ENCODE data around the gene PARD6G. TPM values are rescaled to one million over a fixed set of nuclear protein-coding genes. Genes with fewer than 3 reads are reported as not detected.

The PARD6G gene
- total and polyA plus RNA-seq, 2 donors (not counting 1 experiment from before 2014, with no cell fraction given), result 1.0 to 2.1 TPM

GRCh38 chr18:80130555-80130954, 116.8 kb downstream of the PARD6G start:
- Histone ChIP-seq H3K27ac (ENCODE audit: insufficient read depth, low read length) (no peak overlapping the region), H3K4me3 (replicated peaks in 1 of 4; ENCODE audit: control extremely low read depth in 1 of 4, insufficient read depth in 1 of 4, low read depth in 3 of 4, low read length in 4 of 4) (no peak overlapping the region), H3K27me3 (ENCODE audit: control insufficient read depth, insufficient read depth, low read length) (no peaks in the 10 kb centered on the region), H3K4me1 (ENCODE audit: control insufficient read depth, extremely low read depth, insufficient read depth, low read length) (no peaks in the 10 kb centered on the region), H3K36me3 (ENCODE audit: control insufficient read depth, insufficient read depth, low read length) (peaks cover 1% of the 10 kb centered on the region), H3K9ac (ENCODE audit: insufficient read depth, low read length) (no peak overlapping the region), H3K4me2 (ENCODE audit: extremely low read depth, insufficient read depth, low read length) (no peak overlapping the region), H3K9me3 (ENCODE audit: control insufficient read depth, insufficient read depth, low read depth, low read length) (no peaks in the 10 kb centered on the region), H4K20me1 (ENCODE audit: control insufficient read depth, extremely low read depth, insufficient read depth, low read length) (no peaks in the 10 kb centered on the region), H3K79me2 (ENCODE audit: control insufficient read depth, insufficient read depth, low read length) (peaks cover 46% of the 10 kb centered on the region), H2AFZ (ENCODE audit: low read length) (no peak overlapping the region)
- no peak for TF ChIP-seq EZH2 (IDR thresholded peaks at IDR 0.05; ENCODE audit: low read length, missing control alignments)
- TF ChIP-seq, protein P1, sequence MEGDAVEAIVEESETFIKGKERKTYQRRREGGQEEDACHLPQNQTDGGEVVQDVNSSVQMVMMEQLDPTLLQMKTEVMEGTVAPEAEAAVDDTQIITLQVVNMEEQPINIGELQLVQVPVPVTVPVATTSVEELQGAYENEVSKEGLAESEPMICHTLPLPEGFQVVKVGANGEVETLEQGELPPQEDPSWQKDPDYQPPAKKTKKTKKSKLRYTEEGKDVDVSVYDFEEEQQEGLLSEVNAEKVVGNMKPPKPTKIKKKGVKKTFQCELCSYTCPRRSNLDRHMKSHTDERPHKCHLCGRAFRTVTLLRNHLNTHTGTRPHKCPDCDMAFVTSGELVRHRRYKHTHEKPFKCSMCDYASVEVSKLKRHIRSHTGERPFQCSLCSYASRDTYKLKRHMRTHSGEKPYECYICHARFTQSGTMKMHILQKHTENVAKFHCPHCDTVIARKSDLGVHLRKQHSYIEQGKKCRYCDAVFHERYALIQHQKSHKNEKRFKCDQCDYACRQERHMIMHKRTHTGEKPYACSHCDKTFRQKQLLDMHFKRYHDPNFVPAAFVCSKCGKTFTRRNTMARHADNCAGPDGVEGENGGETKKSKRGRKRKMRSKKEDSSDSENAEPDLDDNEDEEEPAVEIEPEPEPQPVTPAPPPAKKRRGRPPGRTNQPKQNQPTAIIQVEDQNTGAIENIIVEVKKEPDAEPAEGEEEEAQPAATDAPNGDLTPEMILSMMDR (conservative IDR thresholded peaks at IDR 0.05 in 1 of 2, IDR thresholded peaks at IDR 0.05 in 1 of 2; ENCODE audit: low read depth in 1 of 2, low read length in 2 of 2), result no peak
- DNase-seq (ENCODE audit: low read depth in 2 of 2), result no peak

GRCh38 chr18:80129672-80130367, 117.5 kb downstream of the PARD6G start:
- Histone ChIP-seq H3K27me3 (ENCODE audit: control insufficient read depth, insufficient read depth, low read length) (no peaks in the 10 kb centered on the region), H3K36me3 (ENCODE audit: control insufficient read depth, insufficient read depth, low read length) (peaks cover 1% of the 10 kb centered on the region), H3K79me2 (ENCODE audit: control insufficient read depth, insufficient read depth, low read length) (peaks cover 50% of the 10 kb centered on the region), H3K27ac (ENCODE audit: insufficient read depth, low read length) (no peak overlapping the region), H3K9me3 (ENCODE audit: control insufficient read depth, insufficient read depth, low read depth, low read length) (no peaks in the 10 kb centered on the region), H3K9ac (ENCODE audit: insufficient read depth, low read length) (no peak overlapping the region), H3K4me2 (ENCODE audit: extremely low read depth, insufficient read depth, low read length) (no peak overlapping the region), H3K4me3 (replicated peaks in 1 of 4; ENCODE audit: control extremely low read depth in 1 of 4, insufficient read depth in 1 of 4, low read depth in 3 of 4, low read length in 4 of 4) (no peak overlapping the region), H3K4me1 (ENCODE audit: control insufficient read depth, extremely low read depth, insufficient read depth, low read length) (no peaks in the 10 kb centered on the region), H2AFZ (ENCODE audit: low read length) (no peak overlapping the region), H4K20me1 (ENCODE audit: control insufficient read depth, extremely low read depth, insufficient read depth, low read length) (no peaks in the 10 kb centered on the region)
- TF ChIP-seq EZH2 (IDR thresholded peaks at IDR 0.05; ENCODE audit: low read length, missing control alignments), result no peak
- TF ChIP-seq, protein P1 (conservative IDR thresholded peaks at IDR 0.05 in 1 of 2, IDR thresholded peaks at IDR 0.05 in 1 of 2; ENCODE audit: low read depth in 1 of 2, low read length in 2 of 2), result no peak
- no peak for DNase-seq (ENCODE audit: low read depth in 2 of 2)

- H3K27ac ChIP-seq (ENCODE audit: insufficient read depth, low read length), result no peak overlapping the region
- H3K79me2 ChIP-seq (ENCODE audit: control insufficient read depth, insufficient read depth, low read length), result peaks cover 66% of the 10 kb centered on the region
- no peak overlapping the region for H3K4me2 ChIP-seq (ENCODE audit: extremely low read depth, insufficient read depth, low read length)
- H3K9ac ChIP-seq (ENCODE audit: insufficient read depth, low read length), result no peak overlapping the region
- DNase-seq (ENCODE audit: low read depth in 2 of 2), result no peak
- no peak for TF ChIP-seq EZH2 (IDR thresholded peaks at IDR 0.05; ENCODE audit: low read length, missing control alignments)
- TF ChIP-seq, protein P1 (conservative IDR thresholded peaks at IDR 0.05 in 1 of 2, IDR thresholded peaks at IDR 0.05 in 1 of 2; ENCODE audit: low read depth in 1 of 2, low read length in 2 of 2), result no peak
- H3K9me3 ChIP-seq (ENCODE audit: control insufficient read depth, insufficient read depth, low read depth, low read length), result no peaks in the 10 kb centered on the region
- H3K27me3 ChIP-seq (ENCODE audit: control insufficient read depth, insufficient read depth, low read length), result no peaks in the 10 kb centered on the region
- H4K20me1 ChIP-seq (ENCODE audit: control insufficient read depth, extremely low read depth, insufficient read depth, low read length), result no peaks in the 10 kb centered on the region
- no peak overlapping the region for H3K4me3 ChIP-seq (replicated peaks in 1 of 4; ENCODE audit: control extremely low read depth in 1 of 4, insufficient read depth in 1 of 4, low read depth in 3 of 4, low read length in 4 of 4)
- H3K36me3 ChIP-seq (ENCODE audit: control insufficient read depth, insufficient read depth, low read length), result peaks cover 1% of the 10 kb centered on the region
- H2AFZ ChIP-seq (ENCODE audit: low read length), result no peak overlapping the region
- no peaks in the 10 kb centered on the region for H3K4me1 ChIP-seq (ENCODE audit: control insufficient read depth, extremely low read depth, insufficient read depth, low read length)
Measured at GRCh38 chr18:80127635-80128034, 119.7 kb downstream of the PARD6G start.

All from fibroblast of lung (primary cell).